Hindlimb muscle (tissue), 1 donor: Measurements from ENCODE around the gene OPCML. TPM values are rescaled to one million over a fixed set of nuclear protein-coding genes. Genes with fewer than 3 reads are reported as not detected.

Experiments
- DNase-seq: peaks from one replicate; pipeline ENCODE4 v3.0.0-alpha.2; 2013
- polyA plus RNA-seq: library from polyadenylated mRNA; unstranded; fragments of 120-200 nt; gene quantifications from one replicate; pipeline ENCODE4 v1.2.1, GENCODE V29; 2013; ENCODE audit not compliant: insufficient read length

The OPCML gene
- polyA plus RNA-seq, 1 donor: 1.1 TPM

DNA sequence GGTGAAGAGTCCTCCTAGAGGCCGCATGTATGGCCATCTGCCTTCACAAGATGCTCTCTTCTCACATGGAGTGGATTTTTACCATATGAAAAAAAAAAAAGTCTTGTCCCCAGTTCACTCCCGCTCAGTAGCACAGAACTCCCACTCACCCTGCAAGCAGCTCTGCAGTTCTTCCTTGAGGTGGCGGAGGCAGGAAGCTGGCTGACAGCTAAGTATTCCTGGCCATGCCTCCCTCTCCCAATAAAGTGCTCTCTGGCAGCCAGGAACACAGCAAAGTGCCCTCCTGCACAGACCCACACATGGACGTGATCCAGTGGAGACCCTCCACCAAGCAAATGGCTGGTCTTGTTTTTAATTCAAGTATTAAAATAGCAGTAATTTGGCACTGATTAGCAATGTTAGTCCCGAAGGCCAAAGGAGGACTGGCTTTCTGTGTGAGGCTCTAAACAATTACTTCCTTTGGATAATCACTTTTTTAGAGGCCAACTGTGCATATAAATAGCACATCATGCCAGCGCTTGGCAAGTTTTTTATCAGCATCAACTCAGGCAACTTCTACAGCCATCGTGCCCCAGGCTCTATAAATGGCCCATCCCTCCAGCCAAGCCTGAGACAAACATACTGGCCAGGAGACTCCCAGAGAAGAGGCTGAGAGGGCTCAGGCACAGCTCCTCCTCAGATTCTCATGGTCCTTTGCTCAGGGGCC, 413.6 kb downstream of the OPCML start:
- DNase-seq: no peak

DNA sequence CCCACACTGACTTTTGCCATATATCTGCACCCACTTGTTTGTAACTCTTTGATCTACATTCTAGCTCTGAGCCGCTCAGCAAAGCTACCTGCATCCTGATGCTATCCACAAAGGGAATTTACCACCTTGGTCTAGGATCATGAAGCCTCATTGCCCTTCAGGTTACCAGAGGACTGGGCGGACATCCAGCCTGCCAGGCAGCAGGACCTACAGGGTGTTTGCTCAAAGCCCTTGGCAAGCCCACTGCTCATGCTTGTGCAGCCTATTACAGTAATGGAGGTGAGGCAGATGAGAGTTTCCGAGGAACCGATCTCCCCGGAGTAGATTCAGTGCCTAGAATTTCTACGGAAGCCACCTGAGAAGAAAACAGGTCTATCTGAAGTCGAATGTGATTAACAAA, 417.2 kb downstream of the OPCML start:
- DNase-seq: no peak

DNA sequence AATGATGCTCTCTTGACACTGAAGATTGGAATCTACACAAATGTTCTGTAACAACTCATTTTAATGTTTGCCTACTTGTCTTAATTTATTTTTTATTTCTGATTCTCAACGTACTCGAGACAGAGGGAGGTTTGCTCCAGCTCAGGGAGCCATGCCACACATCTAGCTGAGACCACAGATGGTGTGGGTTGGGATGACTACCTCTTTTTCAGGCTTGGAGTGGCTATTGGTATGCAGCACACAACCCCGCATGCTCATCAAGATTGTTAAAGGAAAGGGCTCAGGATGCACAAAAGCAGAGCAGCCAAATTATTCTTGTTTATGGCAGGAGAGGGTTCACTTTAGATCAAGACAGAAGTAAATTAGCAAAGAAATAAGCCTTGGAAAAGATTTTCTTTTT, 424.5 kb downstream of the OPCML start:
- DNase-seq: no peak

DNA sequence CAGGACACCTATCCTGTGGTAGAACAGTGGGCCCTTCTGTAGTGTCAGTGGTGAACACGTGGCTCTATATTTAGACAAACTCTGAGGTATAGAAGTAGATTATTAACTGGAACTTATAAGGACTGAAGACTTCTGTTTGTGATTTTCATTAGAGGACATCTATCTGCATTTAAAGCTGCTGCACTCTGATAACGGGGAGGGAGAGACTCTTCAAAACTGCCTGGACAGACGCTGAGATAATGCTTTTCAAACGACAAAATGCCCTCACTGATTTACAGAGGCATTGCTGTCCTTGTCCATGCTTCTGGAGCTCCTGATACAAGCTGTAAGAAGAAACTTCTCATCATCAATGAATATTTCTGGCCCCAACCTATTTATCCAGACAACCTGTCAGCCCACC, 425.2 kb downstream of the OPCML start:
- no peak for DNase-seq

DNA sequence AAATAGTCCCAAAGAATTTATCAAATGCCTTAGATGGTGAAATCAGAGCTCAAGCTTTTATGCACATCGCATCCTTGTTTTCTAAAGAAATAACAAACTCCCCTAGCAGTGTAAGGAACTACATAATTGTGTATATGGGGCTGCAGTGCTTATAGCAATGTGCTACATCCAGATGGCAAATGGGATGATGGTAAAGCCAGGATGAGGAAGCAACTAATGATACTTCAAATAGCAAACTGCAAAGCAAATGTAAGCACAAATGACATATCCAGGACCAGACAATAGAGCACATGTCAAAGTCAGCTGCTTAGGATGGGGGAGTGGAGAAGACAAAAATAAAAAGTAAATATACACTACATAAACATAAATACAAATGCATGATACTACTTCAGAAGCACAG, 425.9 kb downstream of the OPCML start:
- no peak for DNase-seq

DNA sequence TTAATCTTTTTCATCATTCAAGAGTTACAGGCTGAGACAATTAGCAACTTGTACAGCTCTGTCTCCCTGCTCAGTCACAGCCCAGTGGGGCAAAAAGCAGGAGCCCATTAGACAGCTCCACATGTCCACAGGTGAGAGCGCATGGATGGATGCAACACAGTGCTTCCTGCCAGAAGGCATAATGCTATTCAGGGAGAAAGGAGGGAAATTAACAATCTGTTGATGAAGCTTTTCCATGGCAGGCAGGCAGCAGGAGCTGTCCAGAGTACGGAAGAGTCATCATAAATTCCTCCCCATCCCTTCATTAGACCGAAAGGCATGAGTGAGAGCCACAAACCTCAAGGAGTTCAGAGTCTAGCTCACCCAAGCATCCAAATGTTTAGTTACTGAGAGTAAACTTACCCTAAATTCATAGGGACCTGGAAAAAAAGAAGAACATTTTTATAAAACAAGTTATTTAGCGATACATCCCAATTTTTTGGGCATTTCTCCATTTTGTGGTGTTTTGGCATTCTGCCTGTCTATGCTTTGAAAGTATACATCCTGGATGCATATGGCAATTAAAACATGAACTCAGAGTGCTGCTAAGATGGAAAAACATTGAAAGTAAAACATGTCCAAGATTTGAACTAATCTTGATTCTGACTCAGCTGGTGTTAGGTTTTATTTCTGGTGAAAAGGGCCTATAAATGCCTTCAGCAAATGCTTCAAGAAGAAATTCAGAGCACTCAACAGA, 428.1 kb downstream of the OPCML start:
- no peak for DNase-seq

DNA sequence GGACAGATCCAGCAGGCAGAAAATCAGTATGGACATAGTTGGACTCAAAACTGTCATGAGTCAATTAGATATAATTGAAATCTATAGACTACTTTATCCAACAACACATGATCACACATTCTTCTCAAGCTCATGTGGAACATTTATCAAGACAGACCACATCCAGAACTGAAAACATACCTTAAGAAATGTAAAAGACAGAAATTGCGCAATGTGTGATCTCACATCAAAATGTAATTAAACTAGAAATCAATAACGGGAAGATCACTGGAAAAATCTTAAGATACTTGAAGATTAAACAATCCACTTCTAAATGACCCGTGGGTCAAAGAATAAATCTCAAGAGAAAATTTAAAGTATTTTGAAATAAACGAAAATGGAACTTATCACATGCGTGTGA, 435.3 kb downstream of the OPCML start:
- no peak for DNase-seq

DNA sequence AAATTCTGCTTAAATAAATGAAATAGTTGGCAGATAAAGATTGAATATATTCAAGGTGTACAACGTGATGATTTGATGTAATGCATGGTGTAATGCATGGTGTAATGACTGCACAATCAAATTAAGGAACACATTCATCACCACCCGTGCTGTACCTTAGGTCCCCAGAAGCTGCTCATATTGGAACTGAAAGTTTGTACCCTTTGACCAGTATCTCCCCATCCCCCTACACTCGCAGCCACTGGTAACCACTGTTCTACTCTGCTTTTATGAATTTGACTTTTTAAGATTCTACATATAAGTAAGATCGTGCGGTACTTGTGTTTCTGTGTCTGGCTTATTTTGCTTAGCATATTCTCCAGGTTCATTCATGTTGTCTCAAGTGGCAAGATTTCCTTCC, 445.8 kb downstream of the OPCML start:
- no peak for DNase-seq

DNA sequence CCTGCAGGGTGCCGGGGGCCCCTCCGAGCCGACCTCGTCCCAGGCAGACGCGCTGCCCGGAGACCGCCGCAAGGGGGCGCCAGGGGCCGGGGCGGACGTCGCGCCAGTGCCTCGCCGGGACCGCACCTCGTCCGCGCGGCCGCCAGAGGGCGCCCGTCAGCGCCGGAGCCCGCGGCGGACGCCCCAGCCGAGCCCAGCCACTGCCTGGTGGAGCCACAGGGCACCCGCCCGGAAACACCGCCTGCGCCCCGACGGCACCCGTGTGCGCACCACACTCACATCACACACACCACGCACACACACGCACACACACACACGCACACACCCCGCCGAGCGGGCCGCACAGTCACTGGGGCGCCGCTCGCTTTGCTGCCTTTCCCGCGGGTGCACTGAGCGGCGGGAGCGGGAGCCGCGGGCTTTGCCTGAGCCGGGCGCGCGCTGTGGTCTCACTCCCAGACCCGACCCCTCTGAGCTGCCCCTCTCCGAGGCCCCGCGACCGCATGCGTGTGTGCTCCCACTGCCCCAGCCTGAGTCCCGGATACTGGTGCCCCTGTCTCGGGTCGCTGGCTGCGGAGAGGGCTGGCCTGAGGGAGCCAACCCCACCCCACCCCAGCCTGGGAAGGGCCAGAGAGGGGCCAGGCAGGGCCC, 449.3 kb downstream of the OPCML start:
- peak; percentile 73 for DNase-seq

DNA sequence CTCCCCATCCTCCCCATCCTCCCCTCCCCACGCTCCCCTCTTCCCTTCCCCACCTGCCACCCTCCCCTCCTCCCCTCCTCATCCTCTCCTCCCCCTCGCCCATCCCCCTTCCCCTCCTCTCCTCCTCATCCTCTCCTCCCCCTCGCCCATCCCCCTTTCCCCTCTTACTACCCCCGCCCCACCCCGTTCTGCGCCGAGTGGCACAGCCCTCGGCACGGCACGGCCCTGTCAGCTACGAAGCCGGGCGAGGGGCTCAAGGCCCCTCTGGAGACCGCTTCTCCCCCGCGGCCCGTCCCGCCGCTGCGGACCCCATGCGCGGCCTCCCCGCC, 449.9 kb downstream of the OPCML start:
- DNase-seq: no peak

DNA sequence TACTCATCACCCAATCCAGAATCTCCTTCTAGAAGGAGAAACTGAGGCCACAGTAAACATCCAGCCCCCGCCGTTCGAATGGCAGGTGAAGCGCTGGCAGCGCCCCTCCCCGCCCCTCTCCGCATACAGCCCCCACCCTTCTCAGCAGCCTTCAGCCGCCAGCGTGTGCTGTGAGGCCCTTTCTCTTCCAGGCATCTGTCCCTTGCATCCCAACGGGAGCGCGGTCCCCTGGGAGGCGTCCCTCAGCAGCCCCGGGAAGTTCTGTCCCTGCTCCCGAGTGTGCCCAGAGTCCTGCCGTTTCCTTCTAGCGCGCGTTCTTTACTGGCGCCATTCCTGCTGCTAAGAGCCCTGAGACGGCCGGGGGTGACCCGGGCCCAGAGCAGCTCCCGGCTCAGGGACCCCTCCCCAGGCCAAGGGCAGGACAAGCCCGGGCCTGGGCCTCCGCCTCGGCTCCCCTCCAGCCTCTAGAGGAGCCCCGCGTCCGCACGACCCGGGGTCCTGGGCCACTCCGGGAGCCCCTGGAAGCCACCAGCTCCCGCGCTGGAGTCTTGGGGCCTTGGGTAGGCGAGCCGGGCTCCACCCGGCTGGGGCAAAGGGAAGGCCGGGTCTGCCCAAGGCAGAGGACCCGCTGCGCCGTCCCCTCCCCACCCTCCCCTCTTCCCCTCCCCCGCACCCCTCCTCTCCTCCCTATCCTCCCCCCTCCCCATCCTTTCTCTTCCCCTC, 450.4 kb downstream of the OPCML start:
- no peak for DNase-seq

DNA sequence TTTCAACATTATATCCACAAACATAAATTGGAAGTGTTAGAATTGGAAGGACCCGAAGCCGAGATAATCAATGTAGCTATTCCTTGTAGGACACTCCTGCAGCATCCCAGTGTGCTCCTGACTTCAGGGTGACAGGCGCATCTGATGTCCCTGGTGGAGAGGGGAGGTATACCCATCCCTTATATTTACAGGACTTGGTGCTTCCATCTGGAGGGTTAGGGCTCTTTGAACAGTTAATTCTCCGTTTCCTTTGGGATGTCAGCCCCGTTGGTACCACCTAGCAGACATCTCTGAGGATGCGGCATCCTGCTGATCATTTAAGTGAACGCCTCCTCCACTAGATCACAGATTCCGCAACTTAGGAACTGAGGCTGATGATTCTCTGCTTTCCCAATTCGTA, 451.3 kb downstream of the OPCML start:
- no peak for DNase-seq

DNA sequence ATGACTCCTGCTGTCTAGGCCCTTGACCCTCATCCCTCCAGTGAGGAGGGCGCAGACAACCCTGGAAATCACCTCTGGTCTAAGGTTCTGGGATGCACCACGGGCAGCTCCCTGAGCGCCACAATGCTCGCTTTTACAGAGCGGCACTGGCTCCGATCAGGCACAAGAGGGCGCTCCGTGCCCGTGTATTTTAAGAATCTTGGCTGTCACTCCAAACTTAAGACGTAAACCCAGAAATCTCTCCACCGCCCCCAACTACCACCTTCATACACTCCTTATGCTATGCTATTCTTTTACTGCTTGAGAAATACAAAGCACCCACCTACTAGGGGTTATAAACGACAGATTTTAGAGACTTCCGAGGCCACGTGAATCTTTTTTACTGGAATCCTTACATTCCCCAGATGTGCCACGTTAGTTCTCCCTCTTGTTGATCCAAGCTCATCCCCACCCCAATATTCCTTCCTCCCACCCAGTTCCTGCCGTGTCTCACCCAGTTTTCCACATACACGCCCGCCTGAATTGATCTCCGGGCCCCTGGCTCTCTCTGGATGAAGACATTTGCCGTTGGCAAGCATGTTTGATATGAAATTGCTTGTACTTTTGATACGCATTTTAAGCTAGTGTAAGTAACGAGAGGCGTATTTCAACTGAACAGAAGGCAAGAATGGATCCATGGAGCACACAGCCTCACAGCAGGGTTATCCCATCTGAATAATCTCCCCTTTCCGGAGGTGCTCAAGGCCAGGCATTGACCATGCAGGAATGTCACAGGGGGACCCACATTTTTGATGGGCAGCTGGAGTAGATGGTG, 453.5 kb downstream of the OPCML start:
- peak; percentile 42 for DNase-seq

DNA sequence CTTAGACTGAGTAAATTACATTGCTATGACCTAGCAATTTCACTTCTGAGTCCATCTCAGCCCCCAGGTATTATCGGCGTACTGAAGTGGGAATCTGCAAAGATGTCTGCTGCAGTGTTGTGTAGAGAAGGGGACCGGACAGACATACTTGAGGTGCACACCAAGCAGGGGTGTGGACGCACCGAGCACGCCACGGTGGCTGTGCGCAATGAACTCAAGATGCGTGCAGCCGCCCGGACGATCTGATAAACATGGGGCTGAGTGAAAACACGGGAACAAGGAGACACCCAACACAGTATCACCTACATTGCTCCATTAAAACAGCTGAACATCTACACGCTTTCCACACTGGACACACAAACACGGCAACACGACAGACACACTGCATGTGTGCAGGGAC, 454.3 kb downstream of the OPCML start:
- no peak for DNase-seq

DNA sequence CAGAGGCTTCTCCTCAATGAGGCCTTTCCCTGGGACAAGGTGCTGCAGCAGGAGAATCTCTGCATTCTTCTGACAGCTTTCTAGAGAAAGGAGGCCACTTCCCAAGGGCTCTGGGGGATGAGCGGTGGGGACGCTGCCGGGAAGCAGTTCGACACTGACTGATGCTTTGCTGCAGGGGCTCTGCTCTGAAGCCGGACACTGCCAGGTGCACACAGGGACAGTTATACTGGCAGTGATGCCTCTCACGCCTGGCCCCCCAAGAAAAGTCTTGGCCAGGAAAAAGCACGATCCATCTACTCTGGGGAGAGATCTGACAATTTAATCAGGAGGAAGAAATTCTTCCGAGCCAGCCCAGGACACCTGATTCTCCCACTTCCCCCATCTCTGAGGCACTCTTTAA, 456.9 kb downstream of the OPCML start:
- no peak for DNase-seq

DNA sequence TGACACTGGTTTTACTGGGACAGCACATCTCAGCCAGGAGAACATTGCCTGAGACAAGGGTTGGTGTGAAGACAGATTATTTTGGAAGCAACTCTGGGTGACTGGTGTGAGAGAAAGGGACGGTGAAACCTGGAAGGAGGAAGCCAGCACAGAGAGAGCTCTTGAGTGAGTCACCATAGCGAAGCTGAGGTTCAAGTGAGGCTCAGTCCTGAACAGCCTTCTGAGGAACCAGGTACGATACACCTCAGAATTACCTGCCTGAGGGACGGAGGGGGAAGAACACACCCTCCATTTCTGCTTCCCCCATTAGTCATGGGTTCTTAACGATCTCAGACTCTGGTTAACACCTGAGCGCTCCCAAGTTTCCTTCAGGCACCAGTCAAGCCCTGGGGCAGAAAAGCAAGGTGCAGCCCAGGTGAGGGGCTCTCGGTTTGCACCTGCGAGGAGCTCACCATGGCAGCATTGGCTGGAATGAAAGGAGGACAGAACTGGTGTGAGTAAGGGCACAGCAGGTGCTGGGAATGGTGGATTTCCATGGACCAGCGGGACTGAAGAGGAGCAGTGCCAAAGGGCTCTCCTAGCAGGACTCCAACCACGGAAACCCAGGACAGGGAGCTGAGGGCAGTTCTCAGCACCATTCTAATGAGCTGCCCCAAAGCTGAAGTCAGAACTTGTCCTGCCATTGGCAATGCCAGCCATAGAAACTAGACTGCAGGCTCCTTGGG, 459.3 kb downstream of the OPCML start:
- no peak for DNase-seq

DNA sequence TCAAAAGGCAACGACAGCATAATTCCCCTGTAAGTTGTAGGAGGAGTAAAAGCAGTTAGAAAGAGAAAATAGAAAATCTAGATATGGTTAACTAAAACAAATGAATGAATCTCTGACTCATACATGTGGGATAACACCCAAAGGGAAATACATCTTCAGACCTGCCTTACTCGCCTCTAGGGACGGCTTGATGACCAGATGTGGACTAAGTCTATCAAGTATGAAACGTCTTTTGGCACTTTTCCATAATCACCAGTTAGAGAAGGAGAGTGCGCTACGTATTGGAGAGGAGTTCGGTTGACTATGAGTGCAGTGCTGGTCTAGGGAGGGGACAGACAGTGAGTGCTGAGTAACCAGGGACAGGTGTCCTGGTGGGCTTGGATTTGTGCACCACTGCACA, 459.9 kb downstream of the OPCML start:
- no peak for DNase-seq

DNA sequence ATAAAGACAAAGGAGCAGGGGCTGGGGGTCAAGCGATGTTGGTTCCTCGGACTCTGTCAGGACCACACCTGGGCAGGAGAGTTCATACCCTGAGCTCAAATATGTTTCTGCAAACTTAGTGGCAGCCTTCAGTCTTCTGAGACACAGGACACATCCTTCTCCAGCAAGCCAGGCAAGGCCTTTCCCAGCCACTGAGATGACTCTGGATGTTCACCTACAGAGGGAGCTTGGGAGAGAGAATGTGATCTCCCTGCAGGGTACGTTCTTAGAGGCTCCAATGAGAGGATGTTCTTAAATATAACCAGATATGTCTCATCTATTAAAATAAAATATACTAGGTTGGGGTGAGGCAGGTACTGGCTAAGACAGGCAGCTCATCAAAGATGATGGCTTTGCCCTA, 461.5 kb downstream of the OPCML start:
- DNase-seq: no peak

DNA sequence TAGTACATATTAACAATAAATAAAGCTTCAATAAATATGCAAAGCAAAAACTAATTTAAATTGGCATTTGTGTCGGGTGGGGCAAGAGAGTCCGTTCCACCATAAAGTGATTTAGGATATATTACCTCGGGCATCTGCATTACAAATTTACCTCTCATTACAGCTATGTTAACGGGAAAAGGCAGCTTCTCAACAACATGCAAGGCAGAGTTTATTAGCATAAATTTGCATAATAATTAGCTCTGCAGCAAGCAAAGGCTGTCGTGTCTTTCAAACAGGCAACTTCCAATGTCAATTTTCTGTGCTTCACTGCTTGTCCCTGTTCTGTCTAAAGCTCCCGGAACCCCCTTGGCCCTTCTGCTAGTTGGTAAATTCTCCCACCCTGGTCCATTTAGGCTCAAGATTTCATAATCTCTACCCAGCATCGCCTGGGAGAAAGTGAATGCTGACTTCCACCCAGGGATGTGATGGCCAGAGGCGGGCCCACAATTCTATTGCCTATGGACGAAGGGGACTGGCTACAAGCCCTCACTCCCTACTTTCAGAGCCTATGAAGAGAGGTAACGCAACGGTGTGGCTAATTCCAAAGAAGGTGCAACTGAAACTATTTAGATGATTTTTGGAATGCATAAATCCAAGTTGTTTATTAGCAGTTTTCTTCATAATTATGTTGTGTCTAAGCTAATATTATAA, 462.1 kb downstream of the OPCML start:
- DNase-seq: no peak

DNA sequence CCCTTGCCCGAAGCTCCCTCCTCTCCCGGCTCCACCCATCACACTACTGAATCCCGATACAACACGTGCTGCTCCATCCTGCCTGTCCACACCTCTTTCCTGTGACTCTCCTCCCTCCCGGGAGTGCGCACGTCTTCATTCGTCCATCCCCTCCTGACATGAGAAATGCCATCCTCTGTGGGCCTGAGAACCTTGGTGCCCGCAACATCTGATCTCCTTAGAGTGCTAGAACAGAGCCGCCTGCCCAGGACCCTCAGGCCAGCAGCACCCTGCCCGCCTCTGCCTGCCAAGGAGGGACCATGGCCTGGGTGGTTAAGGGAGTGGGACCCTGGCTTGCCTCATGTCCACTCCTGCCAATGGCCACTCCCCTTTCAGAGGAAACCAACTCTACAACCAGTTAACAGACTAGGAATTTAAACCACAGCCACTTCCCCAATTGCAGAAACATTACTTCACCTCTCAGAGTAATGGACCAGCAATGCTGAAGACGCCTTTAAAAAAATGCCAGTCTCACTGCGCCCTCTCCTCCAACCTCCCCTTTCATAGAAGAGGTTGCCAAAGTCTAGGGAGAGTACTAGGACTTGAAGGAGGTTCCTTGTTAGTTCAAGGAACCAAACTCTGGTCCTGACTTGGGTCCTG, 466.3 kb downstream of the OPCML start:
- DNase-seq: no peak

DNA sequence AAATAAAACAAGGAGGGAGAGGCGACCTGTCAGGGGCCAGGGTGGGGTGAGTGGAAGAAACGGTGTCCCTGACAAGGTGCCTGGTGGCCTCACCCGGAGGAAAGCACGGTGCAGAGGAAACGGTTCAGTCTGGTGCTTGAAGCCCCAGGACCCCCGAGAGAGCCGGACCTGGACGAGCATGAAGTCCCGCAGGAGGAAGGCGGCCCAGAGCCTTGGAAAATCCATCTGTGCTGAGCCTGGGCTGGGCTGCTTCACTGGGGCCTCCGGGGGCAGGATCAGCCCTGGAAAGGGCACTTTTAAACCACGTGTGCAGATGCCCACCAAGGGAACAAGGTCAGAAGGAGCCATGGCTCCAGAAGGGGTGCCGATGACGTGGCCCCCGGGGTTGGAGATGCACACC, 467.3 kb downstream of the OPCML start:
- no peak for DNase-seq
